Gastroesophageal sphincter (tissue), 4 donors: ENCODE measurements around the gene UNKL. TPM values are rescaled to one million over a fixed set of nuclear protein-coding genes. Genes with fewer than 3 reads are reported as not detected.

Source experiments
- ATAC-seq: fragments of 150-250 bp; one replicate; pipeline ENCODE4 v1.9.1; 2016; ENCODE audit warnings: mild to moderate bottlenecking, moderate library complexity
- H3K27ac ChIP-seq, 4 donors: fragments of 200-600 bp; sonication (generic) in 3 of 4; 1 replicate in 3 of 4; 2 replicates in 1 of 4; pipeline ENCODE4 v1.5.1; 2016 to 2019
- H3K27me3 ChIP-seq: fragments of 200-600 bp; sonication (generic); one replicate; pipeline ENCODE4 v1.5.1; 2019
- H3K36me3 ChIP-seq, 2 donors: fragments of 200-600 bp; sonication (generic); one replicate each; pipeline ENCODE4 v1.5.1; 2019; ENCODE audit warnings: control low read depth in 1 of 2
- H3K4me1 ChIP-seq, 3 donors: fragments of 200-600 bp; sonication (generic); 1 replicate in 2 of 3; 2 replicates in 1 of 3; pipeline ENCODE4 v1.5.1; 2016 to 2019; ENCODE audit warnings: control low read depth in 2 of 3
- H3K4me3 ChIP-seq, 2 donors: fragments of 200-600 bp; sonication (generic); one replicate each; pipeline ENCODE4 v1.5.1; 2019; ENCODE audit warnings: mild to moderate bottlenecking in 1 of 2, moderate library complexity in 1 of 2
- H3K9me3 ChIP-seq, 3 donors: fragments of 200-600 bp; sonication (generic); one replicate each; pipeline ENCODE4 v1.5.1; 2017 to 2019; ENCODE audit warnings: control low read depth in 2 of 3
- CTCF ChIP-seq, 4 experiments: fragments of 200-600 bp in 2 of 4; fragments of 450-650 bp in 2 of 4; sonication (generic) in 1 of 4; IDR thresholded peaks; one replicate each; pipeline ENCODE4 v1.5.1; 2017 to 2019; ENCODE audit warnings: antibody characterized with exemption in 4 of 4, mild to moderate bottlenecking in 2 of 4, moderate library complexity in 2 of 4
- EP300 ChIP-seq: sonication (generic); formaldehyde crosslinking; IDR thresholded peaks from one replicate; pipeline ENCODE4 v1.6.1; 2017; ENCODE audit warnings: antibody characterized with exemption, mild to moderate bottlenecking
- POLR2A ChIP-seq, 2 donors: fragments of 450-650 bp; IDR thresholded peaks; one replicate each; pipeline ENCODE4 v1.6.1; 2017; ENCODE audit warnings: antibody characterized with exemption in 2 of 2, mild to moderate bottlenecking in 2 of 2, moderate library complexity in 1 of 2
- POLR2AphosphoS5 ChIP-seq: sonication (generic); formaldehyde crosslinking; IDR thresholded peaks from one replicate; pipeline ENCODE4 v1.6.1; 2017; ENCODE audit warnings: antibody characterized with exemption
- WGBS, 2 donors: methylation state at CpG; one replicate each; pipeline ENCODE4 v1.1.5; 2018; ENCODE audit warnings: low coverage in 1 of 2; 5-methylcytosine and 5-hydroxymethylcytosine counted together
- total RNA-seq, 4 donors: library from RNA; depleted of rRNA; stranded (reverse); fragments of >200 nt; gene quantifications; one replicate each; pipeline ENCODE4 v1.1.0, GENCODE V29; 2016

UNKL gene
- total RNA-seq, 4 donors from 2014 or later: 12.3 to 29.4 (median 16.4) TPM

GRCh38 chr16:1341495-1342420, 72.7 kb downstream of the UNKL start:
- WGBS, 2 donors: 80% methylated on average over 1 of the region's 39 CpGs; no CpG with 5 or more reads in 1 of the 2 donors
- Histone ChIP-seq H3K27me3 (peaks cover 54% of the 10 kb centered on the region), H3K27ac (no peak overlapping the region), H3K36me3 (no peaks in the 10 kb centered on the region), H3K9me3 (no peaks in the 10 kb centered on the region), H3K4me1 (peaks cover 0 to 21% (median 6%) of the 10 kb centered on the region in 3 donors), H3K4me3 (no peak overlapping the region)
- no peak for ATAC-seq
- TF ChIP-seq EP300 (no peak), POLR2AphosphoS5 (no peak), POLR2A (IDR thresholded peaks at IDR 0.05) (no peak), CTCF (IDR thresholded peaks at IDR 0.05) (no peak)

- TF ChIP-seq POLR2A (IDR thresholded peaks at IDR 0.05) (no peak), EP300 (no peak), POLR2AphosphoS5 (no peak), CTCF (IDR thresholded peaks at IDR 0.05) (no peak)
- WGBS, 2 donors: no CpG with 5 or more reads among the region's 36 CpGs
Measured at GRCh38 chr16:1340730-1341494, 73.6 kb downstream of the UNKL start.

GRCh38 chr16:1338855-1339675, 75.4 kb downstream of the UNKL start:
- peaks cover 81% of the 10 kb centered on the region for H3K27me3 ChIP-seq
- WGBS, 2 donors: 18 to 90% methylated on average over 2 of the region's 31 CpGs

More at GRCh38 chr16:1340730-1341494, 73.6 kb downstream of the UNKL start:
- Histone ChIP-seq H3K4me3 (no peak overlapping the region), H3K27ac (no peak overlapping the region), H3K9me3 (no peaks in the 10 kb centered on the region), H3K27me3 (peaks cover 63% of the 10 kb centered on the region), H3K36me3 (no peaks in the 10 kb centered on the region), H3K4me1 (peaks cover 0 to 21% (median 6%) of the 10 kb centered on the region in 3 donors)
- no peak for ATAC-seq

More at GRCh38 chr16:1338855-1339675, 75.4 kb downstream of the UNKL start:
- Histone ChIP-seq H3K4me3 (no peak overlapping the region), H3K36me3 (no peaks in the 10 kb centered on the region), H3K27ac (no peak overlapping the region), H3K4me1 (peaks cover 0 to 28% (median 11%) of the 10 kb centered on the region in 3 donors), H3K9me3 (no peaks in the 10 kb centered on the region)
- TF ChIP-seq POLR2AphosphoS5 (no peak), CTCF (IDR thresholded peaks at IDR 0.05) (no peak), POLR2A (IDR thresholded peaks at IDR 0.05) (no peak), EP300 (no peak)
- ATAC-seq: no peak
